HG02943 (cell line): ENCODE results near the gene LOC101059915.

ENCODE experiments used
- ATAC-seq: cut with Tn5 transposase; IDR thresholded peaks from one replicate; pipeline ENCODE4 v1.9.1; 2021; ENCODE audit warnings: mild to moderate bottlenecking, low read depth, moderate library complexity; ENCODE audit not compliant: unreplicated experiment

The LOC101059915 gene

DNA sequence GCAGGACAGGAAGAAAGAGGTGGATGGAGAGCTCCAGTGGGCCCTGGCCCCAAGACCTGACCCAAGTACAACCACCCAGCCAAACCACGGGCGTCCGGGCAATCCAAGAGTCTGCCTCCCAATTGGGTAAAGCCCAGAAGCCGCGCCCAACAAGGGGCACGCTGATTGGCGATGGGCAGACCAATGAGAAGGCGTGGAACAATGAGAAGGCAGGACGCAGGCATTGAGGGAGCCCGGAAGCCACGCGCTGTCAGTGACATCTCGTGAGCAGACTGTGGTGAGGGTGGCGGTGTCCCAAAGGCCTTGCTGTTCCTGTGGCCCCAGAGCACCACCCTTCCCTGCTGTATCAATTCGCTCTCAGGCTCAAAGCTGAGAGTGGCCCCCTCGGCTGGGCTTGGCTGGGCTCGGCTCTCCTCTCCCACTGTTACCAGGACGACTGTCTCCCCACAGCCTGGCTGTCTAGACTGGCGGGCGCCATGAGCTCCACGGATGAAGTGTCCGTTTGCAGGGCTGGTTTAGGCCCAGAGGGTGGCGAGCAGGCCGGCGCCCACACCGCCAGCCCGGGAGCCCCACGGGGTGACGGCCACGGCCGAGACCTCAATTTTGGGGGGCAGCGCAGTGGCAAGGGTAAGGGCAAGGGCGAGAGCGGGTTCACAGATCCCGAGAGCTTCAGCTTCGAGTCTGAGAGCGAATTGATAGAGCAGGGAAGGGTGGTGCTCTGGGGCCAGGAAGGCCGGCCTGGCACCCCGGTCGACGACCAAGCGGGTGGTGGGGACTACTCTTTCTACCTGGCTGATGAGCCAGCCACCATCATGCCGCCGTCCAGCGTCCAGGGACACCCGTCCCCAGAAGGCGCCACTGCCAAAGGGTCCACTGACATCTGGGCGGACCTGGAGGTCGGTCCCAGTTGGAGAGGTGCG, at the start of gene LOC101059915:
Gene LOC101059915 (plus strand): TSS at position 219 of the 920 bp plus-strand sequence.
- no peak for ATAC-seq

DNA sequence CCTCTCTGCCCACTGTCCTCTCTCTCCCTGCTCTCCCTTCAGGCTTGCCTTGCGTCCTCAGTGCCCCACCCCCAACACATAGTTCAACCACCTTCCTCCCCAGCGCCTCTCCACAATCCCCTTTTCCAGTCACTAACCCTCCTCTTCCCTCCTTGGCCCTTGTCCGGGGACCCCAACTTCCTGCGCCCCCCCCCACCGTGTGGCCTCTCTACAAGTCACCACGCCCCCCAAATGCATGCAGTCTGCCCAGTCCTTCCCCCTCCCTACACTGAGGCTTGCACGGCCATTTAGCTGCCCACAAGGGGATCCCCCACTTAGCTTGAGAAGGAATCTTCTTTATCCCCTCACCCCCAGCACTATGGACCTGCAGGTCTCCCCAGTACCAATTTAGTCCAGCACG, 49.6 kb upstream of the LOC101059915 start:
- no peak for ATAC-seq

DNA sequence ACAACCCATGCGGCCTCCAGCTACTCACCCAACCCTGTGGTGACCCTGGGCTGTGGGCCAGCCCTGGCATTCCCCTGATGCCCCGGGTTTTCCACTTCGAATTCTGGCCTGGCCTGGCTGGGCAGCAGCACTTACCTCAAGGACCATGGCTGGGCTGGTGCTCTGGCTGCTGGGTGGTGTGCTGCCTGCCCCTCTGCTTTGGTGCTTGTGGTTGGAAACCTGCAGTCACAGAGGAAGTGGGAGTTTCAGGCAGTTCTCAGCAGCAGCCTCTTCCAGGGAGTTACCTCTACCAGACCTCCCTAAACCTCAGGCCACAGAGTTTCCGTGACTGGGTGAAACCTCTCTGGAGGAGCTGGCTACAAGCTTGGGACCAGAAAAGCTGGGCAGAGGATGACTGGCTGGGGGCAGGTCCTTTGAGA, 49.0 kb upstream of the LOC101059915 start, which contains the start of gene CXCR3:
Gene CXCR3 (minus strand): TSS at position 209 of the 419 bp plus-strand sequence. CDS start 62 bp downstream, at position 147.
- ATAC-seq: peak; percentile 48

DNA sequence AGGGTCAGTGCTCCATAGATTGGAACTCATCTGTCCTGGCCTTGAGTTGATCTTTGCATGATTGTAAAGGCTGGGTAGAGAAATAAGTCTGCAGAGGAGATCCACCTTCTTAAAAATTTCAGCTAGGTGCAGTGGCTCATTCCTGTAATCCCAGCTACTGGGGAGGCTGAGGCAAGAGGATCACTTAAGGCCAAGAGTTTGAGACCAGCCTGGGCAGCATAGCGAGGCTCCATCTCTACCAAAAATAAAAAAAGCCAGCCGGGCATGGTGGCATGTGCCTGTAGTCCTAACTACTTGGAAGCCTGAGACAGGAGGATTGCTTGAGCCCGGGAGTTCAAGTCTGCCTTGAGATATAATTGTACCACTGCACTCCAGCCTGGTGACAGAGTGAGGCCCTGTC, 48.6 kb upstream of the LOC101059915 start:
- ATAC-seq: no peak

DNA sequence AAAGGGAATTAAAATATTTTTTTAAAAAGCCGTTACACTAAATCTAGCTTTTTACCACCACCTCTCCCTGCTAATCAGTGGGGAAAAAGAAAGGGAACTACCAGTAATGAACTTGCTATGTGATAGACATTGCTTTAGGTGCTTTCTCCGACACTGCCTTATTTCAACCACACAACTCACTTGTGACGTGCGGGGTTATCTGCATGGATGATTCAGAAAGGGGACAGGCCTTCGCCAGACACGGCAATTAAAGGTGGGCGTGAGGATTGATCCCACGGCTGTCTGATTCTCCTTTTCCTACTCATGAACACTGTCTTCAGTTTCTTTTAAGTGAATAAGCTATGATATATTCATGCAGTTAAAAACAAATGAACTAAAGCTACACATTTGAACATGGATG, 48.2 kb upstream of the LOC101059915 start:
- ATAC-seq: no peak

DNA sequence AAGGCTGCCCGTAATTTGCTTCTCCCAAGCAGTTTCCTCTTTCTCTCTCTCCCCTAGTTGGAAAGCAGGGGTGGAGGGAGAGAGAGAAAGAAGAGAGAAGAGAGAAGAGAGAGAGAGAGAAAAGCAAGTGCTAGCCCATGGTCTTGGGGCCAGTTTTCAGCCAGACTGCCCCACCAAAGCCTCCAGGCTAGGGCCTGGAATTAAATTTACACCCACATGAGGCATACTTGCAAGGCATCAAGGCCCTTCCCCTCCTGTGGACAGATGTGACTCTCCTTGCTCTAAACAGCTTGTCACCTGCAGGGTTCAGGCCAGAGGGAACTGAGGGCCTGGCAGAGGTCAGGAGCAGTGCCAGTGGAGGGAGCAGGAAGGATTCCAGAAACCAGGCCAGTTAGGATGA, 47.4 kb upstream of the LOC101059915 start:
- ATAC-seq: no peak

DNA sequence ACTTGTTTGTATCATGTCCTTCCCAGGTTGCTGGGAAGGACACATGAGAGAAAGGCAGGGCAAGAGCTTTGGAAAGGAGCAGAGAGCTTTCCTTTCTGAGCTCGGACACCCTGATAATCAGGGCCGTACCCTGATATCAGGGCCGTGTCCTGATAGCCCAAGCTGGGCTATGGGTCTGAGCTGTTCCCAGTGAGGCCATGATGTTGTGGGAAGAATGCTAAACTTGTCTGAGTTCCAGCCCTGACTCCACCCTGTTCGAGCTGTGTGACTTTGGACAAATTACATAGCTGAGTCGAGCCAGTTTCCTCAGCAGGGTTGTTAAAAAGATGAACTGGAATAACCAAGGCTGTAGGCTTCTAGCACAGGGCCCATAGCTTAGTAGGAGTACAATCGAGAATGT, 45.7 kb upstream of the LOC101059915 start:
- no peak for ATAC-seq

DNA sequence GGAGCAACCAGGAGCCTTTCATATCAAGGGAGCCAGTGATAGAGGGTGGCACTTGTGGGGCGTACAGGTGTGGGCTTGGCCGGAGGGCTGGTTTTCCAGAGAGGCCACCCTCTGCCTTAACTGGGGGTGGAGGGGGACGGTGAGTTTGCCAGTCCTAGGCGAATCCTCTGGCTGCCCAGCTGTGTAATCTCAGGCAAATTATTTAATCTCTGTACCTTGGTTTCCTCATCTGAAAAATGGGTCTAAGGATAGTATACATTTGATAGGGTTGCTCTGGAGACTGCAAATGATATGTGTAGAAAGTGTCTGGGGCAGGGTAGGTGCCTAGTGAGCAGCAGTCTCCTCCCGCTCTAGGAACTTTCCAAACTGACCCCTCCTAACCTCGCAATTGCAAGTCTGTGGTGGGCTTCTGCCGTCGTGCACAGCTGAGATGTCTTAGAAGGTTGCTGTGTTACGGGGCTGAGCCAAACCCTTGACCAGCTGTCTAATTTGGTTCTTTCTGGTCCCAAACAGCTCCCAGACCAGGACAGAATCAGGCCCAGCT, 45.2 kb upstream of the LOC101059915 start:
- no peak for ATAC-seq

DNA sequence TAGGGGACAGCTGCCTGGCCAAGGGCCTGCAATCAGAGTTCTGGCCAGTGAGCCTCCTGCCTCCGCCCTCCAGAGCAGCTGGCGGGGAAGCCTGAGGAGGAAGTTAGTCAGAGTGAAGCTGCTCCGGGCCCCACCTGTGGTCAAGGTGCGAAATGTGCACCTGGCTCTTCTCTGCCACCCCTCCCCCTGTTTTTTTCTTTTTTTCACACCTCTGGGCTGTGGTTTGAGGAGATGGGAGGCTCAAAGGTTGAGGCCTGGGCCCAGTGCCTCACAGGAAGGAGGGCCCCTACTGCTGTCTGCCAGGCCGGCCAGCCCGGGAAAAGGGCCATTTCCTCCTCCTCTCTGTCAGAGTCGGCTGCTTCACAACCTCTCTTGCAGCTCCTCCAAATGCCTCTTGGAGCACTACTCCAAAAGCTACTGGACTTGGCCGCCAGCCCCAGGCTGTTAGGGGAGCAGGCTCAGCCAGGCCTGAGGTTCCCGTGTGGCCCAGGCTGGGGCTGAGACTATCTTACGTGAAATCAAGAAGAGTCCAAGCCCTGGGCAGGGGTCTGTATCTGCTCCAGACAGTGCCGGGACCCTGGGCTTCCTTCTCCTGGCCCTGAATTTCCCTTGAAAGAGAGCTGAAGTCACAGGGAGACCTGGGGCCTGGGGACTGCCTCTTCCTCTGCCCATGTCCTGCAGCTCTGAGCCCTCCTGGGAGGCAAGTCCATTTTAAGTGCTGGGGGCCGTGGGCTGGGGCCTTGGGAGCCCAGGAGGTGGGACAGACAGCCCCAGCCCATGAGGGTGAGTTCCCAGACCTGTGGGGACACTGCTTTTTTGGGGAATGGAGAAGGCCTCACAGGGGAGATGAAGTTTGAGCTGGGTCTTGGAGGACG, 44.5 kb upstream of the LOC101059915 start:
- ATAC-seq: peak; percentile 56

DNA sequence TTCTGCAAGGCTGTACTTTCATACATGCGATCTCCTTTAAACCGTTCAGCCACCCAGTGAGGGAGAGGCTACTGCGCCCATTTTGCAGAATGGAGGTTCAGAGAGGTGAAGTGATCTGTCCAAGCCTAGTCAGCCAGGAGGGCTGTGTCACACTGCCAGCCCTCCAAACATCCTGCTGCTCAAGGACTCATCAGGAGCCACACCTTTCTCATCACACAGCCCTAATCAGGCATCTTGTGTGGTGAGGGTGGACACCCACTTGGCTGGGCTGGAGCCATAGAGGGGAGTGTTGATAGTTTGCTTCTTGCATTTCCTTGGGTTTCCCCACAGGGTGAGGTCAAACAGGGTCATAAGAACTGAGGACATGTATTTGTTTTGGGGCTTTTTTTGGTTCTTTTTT, 43.6 kb upstream of the LOC101059915 start:
- no peak for ATAC-seq

DNA sequence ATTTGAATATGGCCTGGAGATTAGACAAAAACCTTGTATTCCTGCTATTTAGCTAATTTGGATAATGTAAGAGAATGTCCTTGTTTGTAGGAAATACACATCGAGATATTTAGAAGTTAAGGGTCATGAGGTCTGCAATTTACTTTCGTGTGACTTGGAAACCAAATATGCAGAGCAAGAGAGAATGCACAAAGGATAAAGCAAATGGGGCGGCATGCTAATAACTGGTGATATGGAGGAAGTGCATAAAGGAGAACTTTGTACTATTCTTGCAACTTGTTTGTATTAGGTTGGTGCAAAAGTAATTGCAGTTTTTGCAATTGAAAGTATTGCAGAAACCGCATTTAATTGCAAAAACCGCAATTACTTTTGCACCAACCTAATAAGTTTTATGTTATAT, 41.9 kb upstream of the LOC101059915 start:
- no peak for ATAC-seq

DNA sequence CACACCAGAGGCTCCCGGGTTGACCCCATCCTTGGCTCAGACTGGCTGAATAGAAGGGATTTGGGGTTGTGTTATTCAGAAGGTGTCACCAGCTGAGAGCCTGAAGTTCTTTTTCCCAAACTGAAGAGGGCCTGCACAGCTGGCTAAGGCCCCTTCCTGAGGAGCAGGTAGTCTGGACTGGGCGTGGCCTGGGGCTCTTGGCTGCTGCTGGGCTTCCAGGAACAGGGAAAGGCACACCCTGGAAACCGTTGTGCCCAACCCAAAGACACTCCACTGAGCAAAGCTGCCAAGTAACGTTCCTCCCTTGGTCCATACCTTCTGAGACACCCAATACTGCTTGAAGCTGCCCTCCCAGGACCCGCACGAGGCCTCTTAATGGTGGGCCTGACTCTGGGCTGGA, 40.8 kb upstream of the LOC101059915 start:
- no peak for ATAC-seq

DNA sequence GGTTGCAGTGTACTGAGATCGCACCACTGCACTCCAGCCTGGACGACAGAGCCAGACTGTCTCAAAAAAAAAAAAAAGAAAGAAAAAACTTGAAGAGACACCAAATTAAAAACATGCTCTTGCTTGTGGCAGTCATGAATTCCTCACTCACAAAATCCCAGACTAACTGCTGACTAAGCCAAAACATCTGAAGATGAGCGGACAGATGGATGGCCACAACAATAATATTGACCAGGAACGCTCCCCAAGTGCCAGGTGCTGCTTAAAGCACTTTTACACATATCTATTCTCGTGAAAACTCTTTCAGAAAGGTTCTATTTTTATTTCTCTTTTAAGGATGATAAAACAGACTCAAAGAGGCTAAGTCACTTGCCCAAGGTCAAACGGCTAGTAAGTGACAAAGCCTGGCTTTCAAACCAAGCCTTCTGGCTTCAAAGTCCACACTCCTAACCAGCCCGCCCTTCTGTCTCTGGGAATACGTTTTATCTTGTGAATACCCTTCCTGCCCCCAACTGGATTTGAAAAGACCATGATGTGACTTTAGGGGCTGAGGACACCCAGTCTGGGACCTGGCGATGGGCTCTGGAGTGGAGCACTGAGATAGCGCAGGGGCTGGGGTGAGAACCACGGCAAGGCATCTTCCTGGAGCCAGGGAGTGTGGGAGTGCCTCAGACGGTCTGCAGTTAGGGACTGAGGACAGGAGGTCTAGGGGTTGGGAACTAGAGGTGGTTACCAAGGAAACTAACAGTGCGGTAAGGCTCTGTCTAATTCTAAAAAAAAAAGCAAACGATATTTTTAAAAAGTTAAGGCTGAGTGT, 39.5 kb upstream of the LOC101059915 start:
- ATAC-seq: no peak

DNA sequence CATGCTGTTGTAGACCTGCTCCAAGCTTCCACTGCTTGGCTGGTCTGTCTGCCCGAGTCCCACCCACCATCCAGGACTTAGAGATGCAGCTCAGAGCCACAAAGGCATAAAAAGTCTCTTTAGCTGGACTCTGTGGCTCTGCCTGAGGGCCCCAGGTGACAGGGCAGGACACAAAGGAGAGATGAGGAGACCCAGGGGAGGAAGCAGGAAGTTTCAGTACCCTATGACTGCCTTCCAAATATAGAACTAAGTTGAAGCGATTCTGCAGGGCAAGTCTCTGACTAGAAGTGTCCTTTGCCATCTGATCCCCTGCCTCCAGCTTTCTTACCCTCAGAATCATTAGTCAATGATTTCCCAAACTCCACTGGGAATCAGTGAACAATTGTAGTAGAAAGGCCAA, 37.9 kb upstream of the LOC101059915 start:
- peak; percentile 53 for ATAC-seq

DNA sequence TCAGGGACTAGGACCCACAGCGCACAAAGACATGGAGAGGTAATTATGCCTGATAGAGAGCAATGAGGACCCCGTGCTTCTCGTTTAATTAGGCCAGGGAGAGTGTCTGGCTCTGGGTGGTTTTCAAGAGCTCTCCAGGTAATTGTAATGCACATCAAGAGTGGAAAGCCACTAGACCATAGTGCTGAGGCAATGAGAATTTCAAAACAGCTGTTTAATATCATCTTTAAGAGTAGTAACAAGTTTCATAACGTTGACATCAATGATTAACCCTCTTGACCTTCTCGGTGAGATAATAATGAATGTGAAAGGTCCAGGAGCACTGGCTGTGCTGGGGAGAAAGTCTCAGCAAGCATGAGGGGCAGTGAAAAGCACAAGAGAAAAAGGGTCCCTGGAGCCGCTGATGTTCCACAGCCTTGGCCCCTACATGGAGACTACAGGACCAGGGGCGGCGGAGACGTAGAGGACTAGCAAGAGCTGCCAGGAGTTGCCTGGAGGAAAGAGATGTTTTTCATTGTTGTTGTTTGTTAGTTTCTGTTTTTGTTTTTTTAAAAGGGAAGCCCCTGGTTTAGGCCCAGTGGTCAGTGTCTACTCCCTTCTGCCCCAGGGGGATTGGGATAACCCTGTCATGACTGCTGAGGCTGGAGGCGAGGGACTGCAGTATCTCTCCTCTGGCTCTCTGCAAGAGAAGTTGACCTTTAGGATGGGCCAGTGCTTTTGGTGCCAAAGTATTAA, 34.3 kb upstream of the LOC101059915 start:
- peak; percentile 43 for ATAC-seq

DNA sequence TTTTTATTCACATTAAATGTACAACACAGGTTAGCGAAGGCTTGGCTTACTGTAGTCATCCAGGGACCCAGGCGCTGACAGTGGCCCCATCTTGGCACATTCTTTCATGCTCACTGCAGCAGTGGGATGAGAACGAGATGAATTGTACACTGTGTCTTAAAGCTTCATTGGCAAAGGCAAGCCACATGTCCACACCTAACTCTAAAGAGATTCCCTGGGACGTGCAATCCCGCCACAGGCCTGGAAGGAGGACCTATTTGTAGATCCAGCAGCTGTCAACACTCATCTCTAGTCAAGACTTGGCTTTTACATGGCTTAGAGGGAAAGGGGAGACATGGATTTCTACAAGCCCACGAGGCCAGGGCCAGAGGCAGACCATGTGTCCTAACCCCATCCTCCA, 33.0 kb upstream of the LOC101059915 start:
- no peak for ATAC-seq

DNA sequence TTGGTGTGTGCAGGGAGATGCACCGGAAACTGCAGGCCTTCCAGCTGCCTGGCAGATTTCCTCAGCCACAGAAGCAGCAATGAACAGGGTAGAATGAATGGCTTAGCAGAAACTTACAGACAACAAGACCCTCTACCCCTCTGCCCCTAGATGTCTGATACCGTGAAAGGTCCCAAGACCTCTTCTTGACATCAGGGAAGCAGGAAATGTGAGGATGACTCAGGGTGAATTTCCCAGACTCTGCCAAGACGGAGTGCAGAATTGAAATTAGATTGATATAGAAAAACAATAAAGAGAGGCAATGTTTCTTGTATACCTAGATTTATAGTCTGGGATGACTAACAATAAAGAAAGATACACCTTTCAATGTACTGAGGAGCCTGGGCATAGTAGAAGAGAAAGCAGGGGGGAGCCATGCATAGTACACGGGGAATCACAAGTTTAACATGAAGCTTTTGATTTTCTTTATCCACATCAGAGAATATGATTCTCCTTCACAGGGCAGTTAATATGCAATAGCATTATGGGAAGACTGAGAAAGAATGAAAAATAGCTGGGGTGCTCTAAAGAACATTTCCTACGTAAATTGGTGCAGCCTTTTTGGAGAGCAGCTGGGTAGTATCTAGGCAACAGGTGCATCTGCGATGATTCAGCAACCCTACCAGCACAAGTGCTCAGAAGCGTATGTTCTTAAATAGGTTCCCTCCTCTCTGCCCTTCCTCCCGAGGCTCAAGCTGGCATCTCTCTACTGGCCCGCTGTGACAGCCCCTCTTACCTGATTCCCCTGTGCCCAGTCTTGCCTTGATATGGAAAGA, 30.7 kb upstream of the LOC101059915 start:
- ATAC-seq: no peak

DNA sequence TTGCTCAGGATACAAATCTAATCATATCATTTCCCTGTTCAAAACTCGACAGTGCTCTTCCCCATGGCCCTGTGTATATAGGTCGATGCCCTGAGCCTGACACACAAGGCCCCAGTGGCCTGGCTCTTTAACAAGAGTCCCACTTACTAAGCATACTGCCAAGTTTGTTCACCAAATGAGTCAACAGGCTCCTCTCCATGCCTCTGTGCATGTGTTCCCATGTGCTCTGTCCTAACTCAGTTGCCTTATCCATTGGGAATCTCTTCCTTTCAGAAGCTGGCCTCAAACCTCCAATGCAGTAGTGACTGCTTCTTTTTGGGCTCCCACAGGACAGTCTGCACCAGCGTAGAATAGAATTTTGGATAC, 30.1 kb upstream of the LOC101059915 start:
- no peak for ATAC-seq

DNA sequence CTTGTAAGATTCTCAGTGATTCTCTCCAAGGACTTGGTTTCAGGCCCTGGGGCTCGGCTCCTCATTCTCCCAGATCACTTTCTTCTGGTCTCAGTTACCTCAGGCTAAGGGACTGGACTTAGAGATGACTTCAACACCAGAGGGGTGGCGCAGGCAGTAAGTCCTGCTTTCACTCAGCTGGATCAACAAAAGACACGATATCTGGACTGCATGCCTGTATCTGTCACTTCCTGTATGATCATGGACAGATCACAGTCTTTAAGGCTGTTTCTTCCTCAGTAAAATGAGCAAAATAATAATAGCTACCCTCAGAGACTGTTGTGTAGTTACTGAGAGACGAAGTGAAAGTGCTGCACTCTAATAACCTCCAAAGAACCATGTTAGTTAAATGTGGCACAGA, 29.5 kb upstream of the LOC101059915 start:
- ATAC-seq: no peak
